Endothelial cell of umbilical vein (primary cell): ENCODE results near the gene RTBDN. TPM values are rescaled to one million over a fixed set of nuclear protein-coding genes. Genes with fewer than 3 reads are reported as not detected.

ENCODE experiments used
- BruUV-seq: library from RNA; stranded (reverse); fragments of 400-500 nt; replicated peaks from 2 replicates; lab custom pipeline; 2021; lab: Mats Ljungman, UMichigan
- CTCF ChIA-PET: fragments of 300-600, 350-600 bp; sonication (Branson Sonifier 250); formaldehyde crosslinking; loops from one replicate; lab custom pipeline; 2021; ENCODE audit warnings: antibody characterized with exemption, inconsistent platforms; lab: Charles Lee
- POLR2A ChIA-PET: fragments of 300-600, 350-600 bp; sonication (Branson Sonifier 250); formaldehyde crosslinking; loops from one replicate; lab custom pipeline; 2021; ENCODE audit warnings: antibody characterized with exemption, inconsistent platforms; lab: Charles Lee
- DNase-seq: peaks from one replicate; pipeline ENCODE4 v3.0.0-alpha.2; 2011; ENCODE audit warnings: low read depth, low spot score
- FAIRE-seq: peaks from 2 replicates; lab custom pipeline; 2011; peaks lifted over from hg19 to GRCh38; lab: Jason Lieb, UNC
- H2AFZ ChIP-seq: 2 replicates; pipeline ENCODE4 v1.6.0; 2012; ENCODE audit warnings: low read depth, low read length, control low read depth, inconsistent platforms
- H3K27ac ChIP-seq: 2 replicates; pipeline ENCODE4 v1.5.1; 2011; ENCODE audit warnings: low read depth, mild to moderate bottlenecking, control low read depth, low read length, moderate library complexity; ENCODE audit not compliant: insufficient read depth
- H3K27me3 ChIP-seq, 2 experiments: 2 replicates each; pipeline versions ENCODE4 v1.6.0 to v1.6.1; 2011; ENCODE audit warnings: low read length in 2 of 2, mixed read lengths in 1 of 2; ENCODE audit not compliant: control insufficient read depth in 2 of 2, insufficient read depth in 2 of 2
- H3K36me3 ChIP-seq, 2 experiments: 2 replicates in 1 of 2; 3 replicates in 1 of 2; pipeline ENCODE4 v1.5.1; 2011; ENCODE audit warnings: low read length in 2 of 2, mild to moderate bottlenecking in 1 of 2, moderate library complexity in 1 of 2; ENCODE audit not compliant: control insufficient read depth in 2 of 2, insufficient read depth in 2 of 2; ENCODE audit errors: extremely low read depth in 1 of 2
- H3K4me1 ChIP-seq: 3 replicates; pipeline ENCODE4 v1.5.1; 2011; ENCODE audit warnings: mild to moderate bottlenecking, low read length; ENCODE audit not compliant: control insufficient read depth, insufficient read depth; ENCODE audit errors: extremely low read depth
- H3K4me2 ChIP-seq: 2 replicates; pipeline ENCODE4 v1.6.1; 2011; ENCODE audit warnings: low read length, control low read depth, mixed read lengths; ENCODE audit not compliant: insufficient read depth
- H3K4me3 ChIP-seq, 3 experiments: fragments of 200-600 bp in 1 of 3; sonication (generic), shearing (Covaris generic) in 1 of 3; replicated peaks in 1 of 3; 2 replicates each; pipeline ENCODE4 v1.5.1; 2011 to 2016; ENCODE audit warnings: control low read depth in 3 of 3, low read length in 3 of 3, mild to moderate bottlenecking in 2 of 3, inconsistent platforms in 1 of 3, low read depth in 1 of 3, moderate library complexity in 1 of 3; ENCODE audit not compliant: insufficient read depth in 1 of 3
- H3K79me2 ChIP-seq: 2 replicates; pipeline ENCODE4 v1.6.0; 2012; ENCODE audit warnings: low read length, inconsistent platforms; ENCODE audit not compliant: control insufficient read depth, insufficient read depth
- H3K9ac ChIP-seq: replicated peaks from 2 replicates; pipeline ENCODE3; 2011; ENCODE audit warnings: low read length, control low read depth; ENCODE audit not compliant: insufficient read depth; ENCODE audit errors: extremely low read depth
- H3K9me1 ChIP-seq: replicated peaks from 3 replicates; pipeline ENCODE4 v1.6.0; 2011; ENCODE audit warnings: mild to moderate bottlenecking, low read length; ENCODE audit not compliant: control insufficient read depth, insufficient read depth; ENCODE audit errors: extremely low read depth
- H3K9me3 ChIP-seq: replicated peaks from 2 replicates; pipeline ENCODE4 v1.5.1; 2012; ENCODE audit warnings: low read length, inconsistent platforms; ENCODE audit not compliant: control insufficient read depth, insufficient read depth
- H4K20me1 ChIP-seq: replicated peaks from 2 replicates; pipeline ENCODE3; 2011; ENCODE audit warnings: mild to moderate bottlenecking, low read length; ENCODE audit not compliant: control insufficient read depth, insufficient read depth; ENCODE audit errors: extremely low read depth
- CTCF ChIP-seq, 2 donors: IDR thresholded peaks; 1 replicate in 1 of 2; 2 replicates in 1 of 2; pipeline ENCODE4 v1.5.1; 2011; ENCODE audit warnings: low read length in 2 of 2, mild to moderate bottlenecking in 2 of 2, moderate library complexity in 2 of 2, control low read depth in 1 of 2, inconsistent platforms in 1 of 2, low read depth in 1 of 2; ENCODE audit not compliant: insufficient read depth in 1 of 2; ENCODE audit errors: extremely low read depth in 1 of 2
- EZH2 ChIP-seq: IDR thresholded peaks from 2 replicates; pipeline ENCODE4 v1.6.1; 2012; ENCODE audit warnings: borderline replicate concordance, low read depth, mild to moderate bottlenecking, moderate library complexity, low read length, inconsistent platforms; ENCODE audit not compliant: severe bottlenecking
- JUN ChIP-seq: IDR thresholded peaks from 2 replicates; pipeline ENCODE4 v1.6.1; 2011; ENCODE audit warnings: borderline replicate concordance, low read depth; ENCODE audit not compliant: insufficient read length, insufficient read depth
- MAX ChIP-seq: IDR thresholded peaks from 2 replicates; pipeline ENCODE4 v1.6.1; 2011; ENCODE audit not compliant: insufficient read depth, insufficient read length
- MYC ChIP-seq: IDR thresholded peaks from one replicate; pipeline ENCODE4 v1.6.1; 2011; ENCODE audit warnings: mild to moderate bottlenecking, low read depth, low read length
- POLR2AphosphoS5 ChIP-seq: IDR thresholded peaks from 2 replicates; pipeline ENCODE4 v1.6.1; 2012; ENCODE audit warnings: low read depth, mild to moderate bottlenecking, control low read depth, low read length, moderate library complexity; ENCODE audit not compliant: insufficient read depth
- dilution Hi-C: fragments of 300-500 bp; cut with MboI; formaldehyde crosslinking; loops from one replicate; pipeline ENCODE4 v1.15.0; 2019; ENCODE audit warnings: low sequenced_read_pairs; ENCODE audit not compliant: extremely low pct_ligation_motif_present
- intact Hi-C: fragments of 100-400 bp; cut with micrococcal nuclease; formaldehyde crosslinking; loops from one replicate; pipeline ENCODE4 v1.10.0; 2022
- polyA plus RNA-seq, 4 experiments: library from polyadenylated mRNA; depleted of rRNA in 3 of 4; stranded (reverse) in 3 of 4; unstranded in 1 of 4; fragments of >200 nt; gene quantifications; 2 replicates each; pipeline versions ENCODE4 v1.2.1 to v1.2.3, GENCODE V29; 2011 to 2012; ENCODE audit warnings: missing spikeins in 1 of 4
- total RNA-seq: library from RNA; stranded (reverse); gene quantifications from 2 replicates; pipeline ENCODE4 v1.2.3, GENCODE V29; 2021

RTBDN gene
- total and polyA plus RNA-seq, 2 donors (not counting 3 experiments of a cell fraction or from before 2014, with no cell fraction given): not detected

GRCh38 chr19:12784394-12784870 lies 49.9 kb downstream of the RTBDN start:
- no peak overlapping the region for H3K4me2 ChIP-seq
- H3K9ac ChIP-seq: no peak overlapping the region
- H3K9me3 ChIP-seq: no peaks in the 10 kb centered on the region
- dilution Hi-C loops (no loop called here), intact Hi-C loops (loop anchor here (10.0 kb wide), 1 partner anchor 150 kb away; the partner anchor contains the start of genes CALR and FARSA)
- DNase-seq (no peak), FAIRE-seq (no peak)
- H3K4me3 ChIP-seq: no peak overlapping the region
- H3K27ac ChIP-seq: peak overlapping the region; percentile 25
- no peaks in the 10 kb centered on the region for H3K9me1 ChIP-seq
- H4K20me1 ChIP-seq: no peaks in the 10 kb centered on the region
- no peak overlapping the region for H2AFZ ChIP-seq
- no peaks in the 10 kb centered on the region for H3K79me2 ChIP-seq
- H3K4me1 ChIP-seq: peaks cover 24% of the 10 kb centered on the region
- H3K36me3 ChIP-seq: no peaks in the 10 kb centered on the region
- CTCF ChIA-PET: no interaction called here
- H3K27me3 ChIP-seq: no peaks in the 10 kb centered on the region
- POLR2A ChIA-PET: no interaction called here
- TF ChIP-seq POLR2AphosphoS5: no peak
- no peak for TF ChIP-seq CTCF (IDR thresholded peaks at IDR 0.05; ENCODE audit: extremely low read depth in 1 of 2, insufficient read depth in 1 of 2, low read depth in 1 of 2, low read length in 2 of 2)
- TF ChIP-seq EZH2: no peak
- no peak for TF ChIP-seq JUN
- TF ChIP-seq MAX: no peak
- no peak for TF ChIP-seq MYC
- no TSS peak for BruUV-seq
